ENCODE data around the gene SLC44A3. TPM values are rescaled to one million over a fixed set of nuclear protein-coding genes. Genes with fewer than 3 reads are reported as not detected.

The SLC44A3 gene
- total and polyA plus RNA-seq, 5 donors, result 2.2 to 6.5 (median 5.2) TPM

GRCh38 chr1:94925561-94926125 is 105.5 kb downstream of the SLC44A3 start:
- Histone ChIP-seq H3K4me3 (ENCODE audit: low read length) (peak overlapping the region; percentile 96), H3K27ac (ENCODE audit: low read length) (peak overlapping the region; percentile 99), H3K9me3 (ENCODE audit: control insufficient read depth, low read length) (no peaks in the 10 kb centered on the region), H3K4me1 (ENCODE audit: control insufficient read depth, insufficient read depth, low read length) (peaks cover 15% of the 10 kb centered on the region), H3K27me3 (ENCODE audit: control insufficient read depth, insufficient read depth) (no peaks in the 10 kb centered on the region)
- intact Hi-C loops (cut with DNase I), result loop anchor here (5.0 to 10.0 kb wide), 5 partner anchors 37 to 119 kb away; no protein-coding TSS in a partner anchor
- DNase-seq (peak; percentile 82 to 91 (median 89)), ATAC-seq (peak; percentile 62 to 64)
- 2% methylated on average over 23 of the region's 23 CpGs for WGBS

DNA sequence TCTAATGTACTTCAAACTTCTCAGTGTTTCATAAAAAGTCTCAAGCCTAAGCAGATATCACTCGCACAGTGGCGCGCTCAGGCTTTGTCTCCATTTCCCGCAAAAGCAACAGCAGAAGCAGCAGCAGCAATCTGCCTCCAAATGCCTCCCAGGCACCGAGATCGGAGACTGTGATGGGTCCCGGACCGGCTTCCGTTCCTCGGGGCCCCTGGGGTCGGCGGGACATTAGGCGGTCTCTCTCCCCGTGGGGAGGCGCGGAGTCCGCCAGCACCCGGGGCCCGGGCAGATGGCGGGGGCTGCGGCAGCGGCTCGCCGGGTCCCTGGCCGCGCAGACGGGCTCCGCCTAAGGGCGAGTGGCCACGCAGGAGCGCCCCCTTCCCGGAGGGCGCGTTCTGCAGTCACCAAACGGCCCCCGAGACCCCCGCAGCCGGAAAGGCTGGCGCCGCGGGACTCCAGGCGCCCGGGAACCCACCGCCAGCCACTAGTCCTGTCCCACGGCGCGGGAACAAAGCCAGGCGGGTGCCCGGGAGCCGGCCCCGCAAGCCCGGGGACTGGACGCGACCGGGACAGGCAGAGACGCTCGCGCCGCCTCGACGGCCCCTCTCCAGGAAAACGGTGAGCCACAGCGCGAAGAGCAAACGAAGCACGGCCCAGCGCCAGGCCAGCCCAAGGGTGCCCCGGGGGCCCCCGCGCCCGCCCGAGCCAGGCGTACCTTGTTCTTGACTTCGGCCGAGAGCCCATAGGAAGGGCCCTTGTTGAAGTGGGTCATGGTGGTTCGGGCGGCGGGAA is 106.2 kb downstream of the SLC44A3 start:
- no peaks in the 10 kb centered on the region for H3K27me3 ChIP-seq (ENCODE audit: control insufficient read depth, insufficient read depth)
- under 1% methylated on average over 78 of the region's 78 CpGs for WGBS
- no peaks in the 10 kb centered on the region for H3K9me3 ChIP-seq (ENCODE audit: control insufficient read depth, low read length)
- peaks cover 15% of the 10 kb centered on the region for H3K4me1 ChIP-seq (ENCODE audit: control insufficient read depth, insufficient read depth, low read length)
- H3K27ac ChIP-seq (ENCODE audit: low read length), result peak overlapping the region; percentile 99
- intact Hi-C loops (cut with DNase I), result loop anchor here (5.0 to 10.0 kb wide), 5 partner anchors 36 to 118 kb away; no protein-coding TSS in a partner anchor
- DNase-seq (peak; percentile 69 to 88 (median 87)), ATAC-seq (peak; percentile 75 to 76)
- H3K4me3 ChIP-seq (ENCODE audit: low read length), result peak overlapping the region; percentile 96

- no peaks in the 10 kb centered on the region for H3K9me3 ChIP-seq (ENCODE audit: control insufficient read depth, low read length)
- H3K27ac ChIP-seq (ENCODE audit: low read length), result peak within 1 kb of the TSS; percentile 99
- intact Hi-C loops (cut with DNase I), result loop anchor here (5.0 to 10.0 kb wide), 5 partner anchors 35 to 118 kb away; no protein-coding TSS in a partner anchor
- H3K27me3 ChIP-seq (ENCODE audit: control insufficient read depth, insufficient read depth), result no peaks in the 10 kb centered on the region
- under 1% methylated on average over 57 of the region's 57 CpGs for WGBS
- peak; percentile 95 to 96 for ATAC-seq
- peak; percentile 94 to 97 (median 97) for DNase-seq
- H3K4me3 ChIP-seq (ENCODE audit: low read length), result peak within 1 kb of the TSS; percentile 96
- peaks cover 15% of the 10 kb centered on the region for H3K4me1 ChIP-seq (ENCODE audit: control insufficient read depth, insufficient read depth, low read length)
These were observed 106.8 kb downstream of the SLC44A3 start, which contains the start of gene CNN3 for GRCh38 chr1:94926915-94927404. Gene CNN3, minus strand, starts transcription at chr1:94927110. Its CDS starts 216 bp downstream, at chr1:94926894.

DNA sequence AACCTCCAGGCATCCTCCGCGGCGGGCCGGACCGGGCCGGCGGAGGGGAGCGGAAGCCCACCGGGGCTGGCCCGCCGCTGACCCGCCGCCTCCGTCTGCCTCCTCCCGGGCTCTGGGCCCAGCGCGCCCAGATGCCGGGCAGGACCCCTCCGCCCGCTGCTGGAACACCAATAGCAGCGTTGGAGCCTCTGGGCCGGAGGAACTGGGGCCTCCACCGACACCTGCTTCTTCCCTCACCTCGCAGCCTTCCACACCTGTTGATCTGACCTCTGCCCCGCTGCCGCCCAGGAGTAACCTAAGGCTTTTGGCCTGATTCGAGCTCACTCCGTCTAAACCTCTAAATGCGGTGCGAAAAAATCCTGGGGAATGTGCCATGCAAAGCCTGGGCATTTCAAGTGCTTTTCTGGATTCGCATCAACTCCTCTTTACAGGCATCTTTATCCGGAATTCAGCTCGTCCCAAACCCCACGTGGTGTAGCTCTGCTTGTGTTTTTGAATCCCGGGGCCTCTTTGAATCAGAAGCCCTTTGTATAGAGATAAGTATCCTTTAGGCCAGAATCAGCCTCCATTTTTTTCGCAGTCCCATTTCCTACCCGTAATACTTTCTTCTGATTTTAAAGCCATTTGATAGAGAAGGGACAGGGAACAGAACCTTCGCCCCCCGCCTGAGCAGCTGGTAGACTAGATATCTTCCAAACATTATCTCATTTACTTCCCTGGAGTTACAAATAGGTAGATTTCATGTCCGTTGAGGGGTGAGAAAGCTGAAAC is 107.4 kb downstream of the SLC44A3 start:
- ATAC-seq (no peak), DNase-seq (no peak)
- peaks cover 15% of the 10 kb centered on the region for H3K4me1 ChIP-seq (ENCODE audit: control insufficient read depth, insufficient read depth, low read length)
- intact Hi-C loops (cut with DNase I), result loop anchor here (5.0 to 10.0 kb wide), 5 partner anchors 35 to 117 kb away; no protein-coding TSS in a partner anchor
- no peaks in the 10 kb centered on the region for H3K27me3 ChIP-seq (ENCODE audit: control insufficient read depth, insufficient read depth)
- H3K4me3 ChIP-seq (ENCODE audit: low read length), result peak overlapping the region; percentile 96
- no peaks in the 10 kb centered on the region for H3K9me3 ChIP-seq (ENCODE audit: control insufficient read depth, low read length)
- H3K27ac ChIP-seq (ENCODE audit: low read length), result peak overlapping the region; percentile 97
- 8% methylated on average over 40 of the region's 40 CpGs for WGBS

GRCh38 chr1:94928293-94928939 is 108.3 kb downstream of the SLC44A3 start:
- Histone ChIP-seq H3K4me1 (ENCODE audit: control insufficient read depth, insufficient read depth, low read length) (peaks cover 12% of the 10 kb centered on the region), H3K27ac (ENCODE audit: low read length) (peak overlapping the region; percentile 97), H3K9me3 (ENCODE audit: control insufficient read depth, low read length) (no peaks in the 10 kb centered on the region), H3K27me3 (ENCODE audit: control insufficient read depth, insufficient read depth) (no peaks in the 10 kb centered on the region), H3K4me3 (ENCODE audit: low read length) (peak overlapping the region; percentile 96)
- DNase-seq (no peak), ATAC-seq (no peak)
- WGBS, result 54% methylated on average over 7 of the region's 7 CpGs
- intact Hi-C loops (cut with DNase I), result loop anchor here (5.0 to 10.0 kb wide), 5 partner anchors 34 to 116 kb away; no protein-coding TSS in a partner anchor

GRCh38 chr1:94929351-94930217 is 109.4 kb downstream of the SLC44A3 start:
- intact Hi-C loops (cut with DNase I), result loop anchor here (5.0 to 10.0 kb wide), 5 partner anchors 33 to 115 kb away; no protein-coding TSS in a partner anchor
- WGBS, result 62% methylated on average over 11 of the region's 11 CpGs

DNA sequence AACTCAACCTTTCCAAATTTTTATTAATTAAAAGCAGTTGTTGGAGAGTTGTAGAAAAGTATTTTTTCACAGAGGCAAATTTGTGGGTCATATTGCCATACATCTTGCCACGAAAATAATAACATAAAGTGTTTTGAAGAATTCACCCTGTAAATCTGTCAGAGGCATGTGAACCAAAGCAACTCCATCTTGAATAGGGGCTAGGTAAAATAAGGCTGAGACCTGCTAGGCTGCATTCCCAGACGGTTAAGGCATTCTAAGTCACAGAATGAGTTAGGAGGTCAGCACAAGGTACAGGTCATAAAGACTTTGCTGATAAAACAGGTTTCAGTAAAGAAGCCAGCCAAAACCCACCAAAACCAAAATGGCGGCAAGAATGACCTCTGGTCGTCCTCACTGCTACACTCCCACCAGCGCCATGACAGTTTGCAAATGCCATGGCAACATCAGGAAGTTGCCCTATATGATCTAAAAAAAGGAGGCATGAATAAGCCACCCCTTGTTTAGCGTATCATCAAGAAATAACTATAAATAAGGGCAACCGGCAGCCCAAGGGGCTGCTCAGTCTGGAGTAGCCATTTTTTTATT is 111.2 kb downstream of the SLC44A3 start:
- intact Hi-C loops (cut with DNase I), result no loop called here
- H3K27ac ChIP-seq (ENCODE audit: low read length), result no peak overlapping the region
- 98% methylated on average over 7 of the region's 7 CpGs for WGBS
- ATAC-seq (no peak), DNase-seq (no peak)
- no peaks in the 10 kb centered on the region for H3K9me3 ChIP-seq (ENCODE audit: control insufficient read depth, low read length)
- H3K27me3 ChIP-seq (ENCODE audit: control insufficient read depth, insufficient read depth), result no peaks in the 10 kb centered on the region
- peaks cover 7% of the 10 kb centered on the region for H3K4me1 ChIP-seq (ENCODE audit: control insufficient read depth, insufficient read depth, low read length)
- no peak overlapping the region for H3K4me3 ChIP-seq (ENCODE audit: low read length)

More at GRCh38 chr1:94929351-94930217, 109.4 kb downstream of the SLC44A3 start:
- Histone ChIP-seq H3K27ac (ENCODE audit: low read length) (no peak overlapping the region), H3K9me3 (ENCODE audit: control insufficient read depth, low read length) (no peaks in the 10 kb centered on the region), H3K27me3 (ENCODE audit: control insufficient read depth, insufficient read depth) (no peaks in the 10 kb centered on the region), H3K4me1 (ENCODE audit: control insufficient read depth, insufficient read depth, low read length) (peaks cover 7% of the 10 kb centered on the region), H3K4me3 (ENCODE audit: low read length) (peak overlapping the region; percentile 37)
- no peak for ATAC-seq
- peak in 1 of 3 donors; percentile 51 for DNase-seq

- DNase-seq, result peak in 1 of 3 donors; percentile 65
- no peak for ATAC-seq
- no peaks in the 10 kb centered on the region for H3K27me3 ChIP-seq (ENCODE audit: control insufficient read depth, insufficient read depth)
- intact Hi-C loops (cut with DNase I), result no loop called here
- H3K4me1 ChIP-seq (ENCODE audit: control insufficient read depth, insufficient read depth, low read length), result peaks cover 5% of the 10 kb centered on the region
- no peak overlapping the region for H3K27ac ChIP-seq (ENCODE audit: low read length)
- no peaks in the 10 kb centered on the region for H3K9me3 ChIP-seq (ENCODE audit: control insufficient read depth, low read length)
- WGBS, result 75% methylated on average over 2 of the region's 2 CpGs
- H3K4me3 ChIP-seq (ENCODE audit: low read length), result no peak overlapping the region
These were observed 114.4 kb downstream of the SLC44A3 start for GRCh38 chr1:94934551-94934950.

DNA sequence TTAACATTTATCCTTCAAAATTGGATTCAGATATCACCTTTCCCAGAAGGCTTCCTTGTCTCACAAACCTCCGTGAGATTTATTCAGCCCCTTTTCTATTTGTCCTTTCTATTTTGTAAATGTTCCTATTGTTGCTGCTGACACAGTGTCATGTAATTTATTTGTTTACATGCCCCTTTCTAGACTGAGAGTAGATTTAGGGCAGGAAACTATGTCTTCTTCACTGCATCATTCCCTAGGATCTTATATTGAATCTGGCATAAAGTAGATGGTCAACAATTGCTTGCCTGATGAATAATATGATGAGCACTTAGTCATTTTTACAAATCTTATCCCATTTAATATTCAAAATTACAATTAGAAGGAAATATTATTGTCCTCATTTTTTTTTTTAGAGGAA is 114.9 kb downstream of the SLC44A3 start:
- Histone ChIP-seq H3K9me3 (ENCODE audit: control insufficient read depth, low read length) (no peaks in the 10 kb centered on the region), H3K27ac (ENCODE audit: low read length) (no peak overlapping the region), H3K4me1 (ENCODE audit: control insufficient read depth, insufficient read depth, low read length) (peaks cover 5% of the 10 kb centered on the region), H3K27me3 (ENCODE audit: control insufficient read depth, insufficient read depth) (no peaks in the 10 kb centered on the region), H3K4me3 (ENCODE audit: low read length) (no peak overlapping the region)
- intact Hi-C loops (cut with DNase I), result no loop called here
- WGBS, result 88% methylated on average over 1 of the region's 1 CpG
- ATAC-seq (no peak), DNase-seq (no peak)
